Osteocyte (in vitro differentiated cells): ENCODE data around the gene IL1RAPL1. TPM values are rescaled to one million over a fixed set of nuclear protein-coding genes. Genes with fewer than 3 reads are reported as not detected.

Experiments used
- DNase-seq: peaks from one replicate; pipeline ENCODE4 v3.0.0; 2021; ENCODE audit warnings: mixed read lengths; ENCODE audit not compliant: unreplicated experiment; ENCODE audit errors: extremely low spot score
- H3K27ac Mint-ChIP-seq: one replicate; pipeline ENCODE4 v1.8.0; 2021; ENCODE audit warnings: mild to moderate bottlenecking, mixed read lengths; ENCODE audit not compliant: unreplicated experiment
- H3K27me3 Mint-ChIP-seq: one replicate; pipeline ENCODE4 v1.8.0; 2021; ENCODE audit warnings: mixed read lengths; ENCODE audit not compliant: unreplicated experiment
- H3K36me3 Mint-ChIP-seq: one replicate; pipeline ENCODE4 v1.8.0; 2021; ENCODE audit warnings: mixed read lengths; ENCODE audit not compliant: unreplicated experiment
- H3K4me1 Mint-ChIP-seq: one replicate; pipeline ENCODE4 v1.8.0; 2021; ENCODE audit warnings: mixed read lengths; ENCODE audit not compliant: unreplicated experiment
- H3K4me3 Mint-ChIP-seq: one replicate; pipeline ENCODE4 v1.8.0; 2021; ENCODE audit warnings: mild to moderate bottlenecking, moderate library complexity, mixed read lengths; ENCODE audit not compliant: unreplicated experiment
- H3K9me3 Mint-ChIP-seq: one replicate; pipeline ENCODE4 v1.8.0; 2021; ENCODE audit warnings: mixed read lengths; ENCODE audit not compliant: unreplicated experiment
- CTCF ChIP-seq: fragments of 200-600 bp; sonication (generic); IDR thresholded peaks from 2 replicates; pipeline ENCODE4 v1.5.0; 2021; ENCODE audit warnings: antibody characterized with exemption, mild to moderate bottlenecking, moderate library complexity
- total RNA-seq: library from RNA; stranded (reverse); gene quantifications from 2 replicates; pipeline ENCODE4 v1.2.1, GENCODE V29; 2021

IL1RAPL1 gene
- total RNA-seq, 1 donor from 2014 or later: not detected

- no peak overlapping the region for H3K27ac Mint-ChIP-seq
- TF ChIP-seq CTCF: no peak
- H3K4me3 Mint-ChIP-seq: no peak overlapping the region
- H3K9me3 Mint-ChIP-seq: no peaks in the 10 kb centered on the region
- H3K4me1 Mint-ChIP-seq: no peaks in the 10 kb centered on the region
- peaks cover 2% of the 10 kb centered on the region for H3K27me3 Mint-ChIP-seq
- no peak for DNase-seq
- no peaks in the 10 kb centered on the region for H3K36me3 Mint-ChIP-seq
Measured at GRCh38 chrX:29545878-29546277, 958.6 kb downstream of the IL1RAPL1 start.

- Mint-ChIP-seq H3K27ac (no peak overlapping the region), H3K36me3 (no peaks in the 10 kb centered on the region), H3K9me3 (no peaks in the 10 kb centered on the region), H3K27me3 (peaks cover 2% of the 10 kb centered on the region), H3K4me1 (no peaks in the 10 kb centered on the region), H3K4me3 (no peak overlapping the region)
- no peak for TF ChIP-seq CTCF
- DNase-seq: no peak
Measured at GRCh38 chrX:29547877-29548276, 960.6 kb downstream of the IL1RAPL1 start.

GRCh38 chrX:29553542-29553941 lies 966.3 kb downstream of the IL1RAPL1 start:
- no peak for TF ChIP-seq CTCF
- peaks cover 14% of the 10 kb centered on the region for H3K9me3 Mint-ChIP-seq
- H3K27me3 Mint-ChIP-seq: no peaks in the 10 kb centered on the region
- no peak overlapping the region for H3K4me3 Mint-ChIP-seq
- no peak overlapping the region for H3K27ac Mint-ChIP-seq
- no peaks in the 10 kb centered on the region for H3K4me1 Mint-ChIP-seq
- no peak for DNase-seq
- no peaks in the 10 kb centered on the region for H3K36me3 Mint-ChIP-seq

GRCh38 chrX:29555465-29556091 lies 968.3 kb downstream of the IL1RAPL1 start:
- peaks cover 32% of the 10 kb centered on the region for H3K9me3 Mint-ChIP-seq

GRCh38 chrX:29560065-29560464 lies 972.8 kb downstream of the IL1RAPL1 start:
- H3K9me3 Mint-ChIP-seq: peaks cover 41% of the 10 kb centered on the region
- H3K36me3 Mint-ChIP-seq: no peaks in the 10 kb centered on the region
- no peak for TF ChIP-seq CTCF
- H3K27ac Mint-ChIP-seq: no peak overlapping the region
- no peak for DNase-seq
- H3K4me1 Mint-ChIP-seq: no peaks in the 10 kb centered on the region
- H3K27me3 Mint-ChIP-seq: no peaks in the 10 kb centered on the region
- no peak overlapping the region for H3K4me3 Mint-ChIP-seq

More at GRCh38 chrX:29555465-29556091, 968.3 kb downstream of the IL1RAPL1 start:
- H3K27ac Mint-ChIP-seq: no peak overlapping the region
- TF ChIP-seq CTCF: no peak
- H3K36me3 Mint-ChIP-seq: no peaks in the 10 kb centered on the region
- no peaks in the 10 kb centered on the region for H3K4me1 Mint-ChIP-seq
- H3K4me3 Mint-ChIP-seq: no peak overlapping the region
- no peaks in the 10 kb centered on the region for H3K27me3 Mint-ChIP-seq
- no peak for DNase-seq
